Measurements from ENCODE around the gene HNRNPF.

GRCh38 chr10:43386549-43386948 is 22.4 kb downstream of the HNRNPF start:
- TF ChIP-seq POLR2A (IDR thresholded peaks at IDR 0.05; ENCODE audit: low read length): no peak
- TF ChIP-seq GATA1 (IDR thresholded peaks at IDR 0.05; ENCODE audit: low read depth, low read length): no peak
